DMS79 treated with DMSO at 0.1 percent for 48 hours (cell line): Measurements from ENCODE around the gene NOS1AP.
"Not testable (repeated sequence)": the region's sequence is repeated elsewhere in the genome, so short reads cannot be mapped to it uniquely, and the experiment has no call there.

Experiments
- DNase-seq: peaks from one replicate; lab custom pipeline; 2025; lab: John Stamatoyannopoulos, UW

Gene NOS1AP

DNA sequence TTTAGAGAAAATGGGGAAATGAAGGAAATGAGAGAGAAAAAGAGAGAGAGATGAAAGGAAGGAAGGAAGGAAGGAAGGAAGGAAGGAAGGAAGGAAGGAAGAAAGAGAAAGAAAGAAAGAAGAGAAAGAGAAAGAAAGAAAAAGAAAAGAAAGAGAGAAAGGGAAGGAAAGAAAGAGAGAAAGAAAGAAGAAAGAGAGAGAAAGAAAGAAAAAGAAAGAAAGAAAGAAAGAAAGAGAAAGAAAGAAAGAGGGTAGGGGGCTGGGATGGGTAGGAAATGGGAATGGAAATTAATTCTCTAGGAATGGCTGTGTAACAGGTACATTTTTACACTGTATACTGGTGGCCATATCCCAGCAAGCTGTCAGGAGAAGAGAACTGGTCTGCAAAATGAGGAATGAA is 346.7 kb downstream of the NOS1AP start:
- DNase-seq, result no peak

DNA sequence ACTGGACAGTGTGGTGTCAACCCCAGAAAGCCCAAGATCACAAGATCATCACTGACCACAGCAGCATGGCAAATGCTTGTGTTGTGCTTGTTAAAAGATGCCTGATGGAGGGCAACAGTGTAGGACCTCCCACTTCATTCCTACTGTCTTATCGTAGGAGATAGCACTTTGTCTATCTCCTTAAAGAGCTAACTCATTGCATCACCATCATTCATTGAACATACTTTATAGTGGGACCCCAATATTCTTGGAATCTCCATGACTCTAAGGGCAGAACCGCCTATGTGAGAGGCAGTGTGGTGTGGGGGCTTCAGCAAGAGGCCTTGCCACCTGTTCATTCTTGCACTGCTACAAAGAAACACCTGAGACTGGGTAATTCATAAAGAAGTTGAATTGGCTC is 347.4 kb downstream of the NOS1AP start:
- DNase-seq, result no peak

DNA sequence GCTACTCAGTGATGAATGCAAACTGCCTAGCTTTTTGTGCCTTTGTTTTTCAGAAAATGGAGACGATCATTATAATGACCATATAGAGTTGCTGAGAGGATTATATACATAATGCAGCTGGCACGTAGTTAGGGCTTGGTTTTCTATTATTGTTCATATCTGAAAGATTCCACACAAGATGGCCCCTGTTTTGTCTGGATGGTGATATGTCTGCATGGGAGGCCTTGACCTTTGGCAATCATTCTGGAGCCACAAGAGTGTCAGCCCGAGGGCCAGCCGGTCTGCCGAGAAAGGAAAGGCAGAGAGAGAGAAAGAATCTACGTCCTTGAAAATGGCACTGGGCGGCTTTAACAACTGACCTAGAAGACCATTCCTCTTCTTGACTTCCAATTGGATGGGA is 348.2 kb downstream of the NOS1AP start:
- DNase-seq, result no peak

DNA sequence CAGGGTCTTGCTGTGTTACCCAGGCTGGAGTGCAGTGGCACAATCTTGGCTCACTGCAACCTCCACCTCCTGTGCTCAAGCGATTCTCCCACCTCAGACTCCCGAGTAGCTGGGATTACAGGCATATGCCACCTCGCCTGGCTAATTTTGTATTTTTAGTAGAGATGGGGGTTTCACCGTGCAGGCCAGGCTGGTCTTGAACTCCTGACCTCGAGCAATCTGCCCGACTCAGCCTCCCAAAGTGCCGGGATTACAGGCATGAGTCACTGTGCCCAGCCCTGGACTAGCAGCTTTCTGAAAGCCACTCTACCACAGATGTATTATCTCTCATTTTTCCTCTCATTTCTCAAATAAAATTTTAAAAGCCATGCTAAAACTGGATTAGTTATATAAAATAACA is 349.1 kb downstream of the NOS1AP start:
- not testable (repeated sequence) for DNase-seq

DNA sequence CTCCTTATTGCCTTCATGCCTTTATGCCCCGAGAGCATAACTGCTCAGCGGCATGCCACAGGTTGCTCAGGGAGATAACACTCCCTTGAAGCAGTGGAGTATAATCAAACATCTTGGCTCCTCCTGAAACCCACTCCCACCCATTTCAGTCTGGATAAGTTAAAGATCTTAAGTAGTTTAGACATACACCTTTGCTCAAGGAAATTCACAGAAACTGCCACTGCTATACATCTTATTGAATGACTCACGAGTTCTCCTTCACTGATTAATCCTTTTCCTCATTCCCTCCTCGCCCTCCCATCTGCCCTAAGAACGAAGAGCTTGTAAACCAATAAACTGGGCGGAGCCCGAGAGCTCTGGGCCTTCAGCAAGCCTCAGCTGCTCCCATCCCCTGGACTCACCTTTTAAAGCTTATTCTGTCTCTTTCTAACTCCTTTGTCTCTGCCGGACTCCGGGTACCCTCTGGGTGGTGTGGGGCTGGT is 350.0 kb downstream of the NOS1AP start:
- DNase-seq, result not testable (repeated sequence)
